GM19328 (cell line): ENCODE results near the gene SDCBP2.

Source experiments
- ATAC-seq: cut with Tn5 transposase; IDR thresholded peaks from one replicate; pipeline ENCODE4 v1.9.1; 2021; ENCODE audit warnings: mild to moderate bottlenecking, moderate library complexity; ENCODE audit not compliant: unreplicated experiment

SDCBP2 gene

DNA sequence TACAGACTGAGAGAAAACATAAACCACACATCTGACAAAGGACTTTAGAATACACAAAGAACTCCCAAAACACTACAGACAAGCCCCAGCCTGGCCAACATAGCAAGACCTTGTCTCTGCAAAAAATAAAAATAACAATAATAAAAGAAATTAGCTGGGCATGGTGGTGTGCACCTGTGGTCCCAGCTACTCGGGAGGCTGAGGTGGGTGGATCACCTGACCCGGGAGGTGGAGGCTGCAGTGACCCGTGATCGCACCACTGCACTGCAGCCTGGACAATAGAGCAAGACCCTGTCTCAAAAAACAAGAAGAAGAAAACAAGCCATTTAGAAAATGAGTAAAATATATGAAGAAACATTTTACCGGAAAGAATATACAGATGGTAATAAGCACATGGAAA lies 13.1 kb downstream of the SDCBP2 start:
- no peak for ATAC-seq

DNA sequence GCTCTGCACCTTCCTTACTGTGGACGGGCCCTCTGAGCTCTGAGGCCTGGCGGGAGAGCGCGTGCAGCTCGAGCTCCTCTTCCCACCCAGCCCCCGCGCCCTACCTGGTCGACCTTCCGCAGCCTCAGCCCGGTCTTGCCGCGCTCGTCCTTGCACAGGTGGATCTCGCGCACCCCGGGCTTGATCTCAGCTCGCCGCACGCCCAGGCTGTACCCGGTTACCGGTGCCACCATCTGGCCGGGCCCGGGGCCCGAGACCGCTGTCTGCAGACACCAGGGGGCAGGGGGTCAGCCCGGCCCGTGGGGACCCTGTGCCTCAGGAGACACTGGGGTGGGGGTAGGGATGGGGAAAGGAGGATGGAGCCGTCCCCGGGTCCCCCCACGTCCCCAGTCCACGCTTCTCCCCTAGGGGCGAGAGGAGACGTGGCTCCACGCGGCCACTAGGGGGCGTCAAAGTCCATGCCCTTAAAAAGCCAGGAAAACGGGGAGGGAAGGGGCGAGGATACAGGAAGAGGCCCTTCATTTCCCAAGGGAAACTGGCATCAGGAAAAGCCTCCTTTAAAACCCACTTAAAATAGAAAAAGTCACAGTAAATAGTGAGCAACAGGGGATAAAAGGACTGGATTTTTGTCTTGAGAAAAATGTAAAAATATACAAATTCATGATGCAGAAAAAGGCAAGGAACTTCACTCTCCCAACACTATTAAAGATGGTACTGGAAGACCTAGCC lies 15.5 kb downstream of the SDCBP2 start:
- ATAC-seq = no peak

DNA sequence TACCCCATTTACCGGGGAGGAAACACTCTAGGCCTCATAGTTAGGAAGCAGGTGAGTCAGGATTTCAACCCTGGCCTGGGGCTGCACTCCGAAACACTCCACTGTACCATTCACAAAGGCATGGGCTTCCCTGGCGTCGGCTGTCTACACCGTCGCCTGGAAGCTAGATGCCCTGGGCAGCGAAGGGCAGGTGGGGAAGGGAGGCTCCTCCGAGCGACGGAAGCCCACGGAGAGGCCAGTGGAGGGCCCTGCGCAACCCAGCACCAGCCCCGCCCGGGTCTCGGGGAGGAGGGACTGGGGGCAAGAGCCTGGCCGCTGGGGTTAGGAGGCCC lies 16.1 kb downstream of the SDCBP2 start:
- ATAC-seq = no peak

DNA sequence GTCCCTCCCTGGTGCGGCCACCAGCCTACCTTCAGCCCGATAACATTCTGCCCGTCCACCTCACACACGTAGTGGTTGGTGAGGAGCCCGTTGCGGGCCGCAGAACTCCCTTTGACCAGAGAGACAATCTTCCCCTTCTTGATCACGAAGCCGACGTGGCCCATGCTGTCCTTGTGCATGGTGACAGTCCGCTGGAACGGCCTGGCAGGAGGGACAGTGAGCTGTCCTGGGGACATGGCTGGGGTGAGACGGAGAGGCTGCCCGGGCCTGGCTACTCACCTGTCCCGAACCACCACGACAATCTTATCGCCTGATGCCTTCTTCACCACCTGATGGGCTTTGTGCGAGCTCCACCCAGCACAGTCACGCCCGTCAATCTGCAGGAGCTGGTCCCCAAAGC lies 16.6 kb downstream of the SDCBP2 start:
- ATAC-seq = no peak

DNA sequence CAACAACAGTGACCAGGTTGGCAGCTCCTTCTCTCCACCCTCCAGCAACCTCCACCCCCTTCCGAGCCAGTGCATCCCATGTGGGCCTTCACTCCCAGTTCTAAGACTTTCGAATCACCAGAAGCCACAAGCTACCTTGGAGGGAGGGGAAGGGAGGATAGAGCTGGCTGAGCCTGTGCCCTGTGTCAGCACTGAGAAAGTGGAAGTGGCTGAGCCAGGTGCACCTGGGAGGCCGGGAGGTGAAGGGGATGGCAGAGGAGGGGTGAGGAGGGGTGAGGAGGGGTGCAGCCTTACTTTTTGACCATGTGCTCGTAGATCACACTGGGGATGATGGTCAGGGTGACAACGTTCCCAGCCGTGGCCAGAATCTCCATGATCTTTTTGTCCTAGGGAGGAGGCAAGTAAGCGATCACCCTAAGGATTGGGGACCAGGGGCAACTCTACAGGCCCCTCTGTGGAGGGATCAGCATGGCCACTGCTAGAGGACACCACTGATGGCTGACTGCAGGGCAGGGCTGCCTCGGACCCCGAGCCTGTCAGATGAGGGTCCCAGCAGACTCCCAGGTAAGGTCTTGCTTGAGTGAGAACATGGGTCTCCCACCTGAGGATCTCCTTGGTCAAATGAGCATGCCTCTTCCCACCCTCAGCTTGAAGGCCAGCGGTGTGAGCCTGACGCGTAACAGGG lies 18.3 kb downstream of the SDCBP2 start:
- no peak for ATAC-seq

DNA sequence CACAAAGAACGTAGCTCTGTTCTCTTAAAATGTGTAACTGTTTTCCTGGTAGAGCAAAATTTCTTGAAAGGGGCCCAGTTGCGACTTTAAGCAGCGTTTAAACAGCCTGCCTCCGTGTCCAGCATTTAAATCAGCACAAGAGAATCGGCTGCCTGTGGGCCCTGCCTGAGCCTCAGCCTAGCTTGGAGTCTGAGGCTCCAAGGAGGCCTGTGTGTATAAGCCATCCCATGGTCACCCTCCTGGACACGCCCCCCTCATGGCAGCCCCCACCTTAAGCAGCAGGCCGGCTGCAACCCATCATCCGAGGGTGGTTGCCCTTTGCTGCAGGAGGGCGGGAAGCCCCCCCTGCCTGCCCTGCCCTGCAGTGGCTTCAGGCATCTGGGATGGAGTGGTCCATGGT lies 18.9 kb downstream of the SDCBP2 start:
- ATAC-seq = no peak

DNA sequence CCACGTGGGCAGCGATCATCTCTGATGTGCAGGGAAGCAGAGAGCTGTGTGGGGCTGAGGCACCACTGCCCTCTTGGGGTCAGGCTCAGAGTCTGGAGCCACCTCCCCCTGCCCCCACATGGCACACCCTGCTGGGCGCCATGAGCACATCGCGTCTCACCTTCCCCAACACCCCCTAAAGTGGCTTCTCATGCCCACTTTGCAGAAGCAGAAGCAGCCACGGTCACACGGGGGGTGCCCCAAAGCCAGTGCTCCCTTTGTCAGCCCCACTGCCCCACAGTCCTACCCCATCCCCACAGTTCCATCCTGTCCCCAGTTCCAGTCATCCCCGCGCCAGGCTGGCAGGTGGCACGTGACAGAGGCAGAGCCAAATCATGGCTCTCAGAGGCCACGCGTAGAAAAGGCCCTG lies 19.5 kb downstream of the SDCBP2 start:
- ATAC-seq = no peak

DNA sequence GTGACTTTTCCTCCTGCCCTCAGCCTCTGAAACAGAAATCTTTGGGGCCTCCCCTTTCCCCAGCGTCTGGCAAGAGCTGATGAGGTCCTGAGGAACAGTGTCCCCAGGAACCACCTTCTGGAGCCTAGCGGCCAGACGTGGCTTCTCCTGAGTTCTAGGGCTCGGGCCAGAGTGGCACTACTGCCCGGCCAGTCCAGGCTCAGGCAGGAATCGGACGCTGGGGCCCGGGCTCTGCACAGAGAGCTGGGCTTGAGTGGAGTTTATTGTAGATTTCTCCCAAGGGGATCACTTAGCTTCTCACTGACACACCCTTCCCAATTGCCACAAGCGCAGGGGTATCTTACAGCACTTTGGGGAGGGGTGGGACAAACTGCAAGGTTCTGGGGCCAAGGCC lies 20.2 kb downstream of the SDCBP2 start:
- no peak for ATAC-seq

DNA sequence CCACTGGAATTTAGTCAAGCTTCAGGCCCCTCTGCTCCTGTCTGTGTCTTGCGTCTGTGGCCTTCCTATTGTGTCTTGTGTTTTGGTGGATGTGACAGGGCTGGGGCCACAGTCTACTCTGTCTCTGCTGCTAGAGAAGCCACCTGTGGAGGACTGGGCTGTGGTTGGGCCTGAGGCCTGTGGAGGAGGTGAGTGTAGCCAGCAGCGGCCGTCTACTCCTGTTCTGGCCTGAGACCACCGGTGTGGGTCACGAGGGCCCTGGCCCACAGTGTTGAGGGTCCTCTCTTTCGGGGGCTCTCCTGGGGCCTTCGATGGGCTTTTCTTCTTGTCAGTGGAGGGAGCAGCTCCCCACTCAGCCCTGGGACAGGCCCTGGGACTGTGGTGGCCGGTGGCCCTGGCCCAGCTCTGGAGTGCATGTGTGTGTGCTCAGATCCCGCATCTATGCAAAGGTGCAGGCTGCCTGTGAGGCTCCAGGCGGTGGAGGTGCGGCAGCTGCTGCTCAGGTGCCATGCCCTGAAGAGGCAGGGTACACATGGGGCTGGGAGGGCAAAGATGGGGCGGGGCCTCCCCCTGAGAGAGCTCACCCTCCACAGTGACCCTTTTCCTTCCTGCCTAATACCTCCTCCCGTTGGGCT lies 20.8 kb downstream of the SDCBP2 start:
- ATAC-seq = no peak

DNA sequence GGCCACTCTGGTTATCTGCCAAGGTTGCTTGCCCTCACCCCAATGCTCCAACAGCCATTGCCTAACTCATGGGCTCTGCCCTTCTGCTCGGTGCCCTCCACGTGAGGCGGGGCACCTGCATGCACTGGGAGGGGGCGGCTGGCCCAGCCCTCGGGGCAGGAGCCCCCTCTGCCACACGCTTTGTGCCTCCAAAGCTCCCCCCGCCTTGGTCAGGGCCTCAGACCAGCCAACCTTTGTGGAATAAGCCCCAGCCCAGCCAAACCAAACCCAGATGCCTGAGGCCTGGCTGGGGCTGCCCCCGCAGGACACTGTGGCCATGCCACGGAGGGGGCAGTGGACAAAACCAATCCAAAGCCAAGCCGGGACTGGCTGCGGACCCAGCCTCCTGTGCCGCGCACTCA lies 21.4 kb downstream of the SDCBP2 start:
- no peak for ATAC-seq

DNA sequence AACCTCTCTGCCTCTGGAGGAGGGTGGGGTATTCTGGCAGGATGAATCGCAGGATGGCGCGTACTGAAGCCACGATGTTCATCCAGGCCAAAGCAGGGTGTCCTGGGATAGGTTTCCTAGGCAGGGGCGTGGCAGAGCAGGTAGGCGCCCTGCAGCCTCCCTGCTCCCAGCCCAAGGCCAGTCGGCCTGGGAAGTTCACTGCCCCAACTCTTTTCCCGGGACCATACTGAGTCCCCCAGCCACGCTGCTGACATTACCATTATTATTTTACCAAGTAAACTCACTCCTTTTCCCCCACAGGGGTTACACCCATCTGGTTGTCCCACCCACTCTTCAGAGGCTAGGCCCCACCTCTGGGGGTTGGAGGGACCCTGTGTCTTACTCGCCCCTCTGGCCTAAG lies 21.8 kb downstream of the SDCBP2 start:
- ATAC-seq = no peak

DNA sequence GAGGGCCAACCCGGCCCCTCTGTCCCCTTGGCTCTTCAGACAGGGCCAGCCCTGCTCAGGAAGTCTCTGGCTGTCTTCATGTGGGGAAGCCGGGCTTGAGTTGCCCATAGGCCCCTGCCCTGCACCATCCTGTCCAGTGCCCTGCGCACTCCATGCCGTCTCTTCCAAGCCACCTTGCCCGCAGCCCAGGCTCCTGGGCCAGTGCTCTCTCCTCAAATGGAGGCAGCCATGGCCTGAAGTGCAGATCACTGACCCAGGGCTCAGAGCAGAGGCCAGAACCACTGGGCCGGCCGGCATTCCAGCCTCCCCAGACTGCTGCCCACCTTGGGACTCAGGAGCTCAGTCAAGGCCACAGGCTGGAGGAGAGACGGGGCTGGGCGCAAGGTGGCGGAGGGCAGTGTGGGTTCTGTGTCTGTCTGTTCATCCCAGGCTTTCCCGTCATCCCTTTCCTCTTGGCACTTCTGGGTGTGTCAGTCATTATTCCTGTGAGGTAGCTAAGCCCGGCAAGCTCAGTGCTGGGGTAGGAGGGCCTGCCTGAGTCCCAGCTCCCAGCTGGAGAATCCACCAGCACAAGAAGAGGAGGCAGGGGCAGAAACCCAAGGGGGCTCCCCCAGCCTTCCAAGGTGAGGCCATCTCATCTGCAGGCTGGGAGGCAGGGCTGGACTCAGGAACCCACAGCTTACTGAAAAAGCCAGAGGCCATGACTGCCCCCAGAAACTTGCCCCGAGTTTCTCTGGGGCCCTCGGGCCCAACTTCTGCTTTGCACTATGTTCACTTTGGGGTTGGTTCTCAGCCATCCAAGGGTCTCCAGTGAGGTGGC lies 22.4 kb downstream of the SDCBP2 start:
- ATAC-seq = no peak

DNA sequence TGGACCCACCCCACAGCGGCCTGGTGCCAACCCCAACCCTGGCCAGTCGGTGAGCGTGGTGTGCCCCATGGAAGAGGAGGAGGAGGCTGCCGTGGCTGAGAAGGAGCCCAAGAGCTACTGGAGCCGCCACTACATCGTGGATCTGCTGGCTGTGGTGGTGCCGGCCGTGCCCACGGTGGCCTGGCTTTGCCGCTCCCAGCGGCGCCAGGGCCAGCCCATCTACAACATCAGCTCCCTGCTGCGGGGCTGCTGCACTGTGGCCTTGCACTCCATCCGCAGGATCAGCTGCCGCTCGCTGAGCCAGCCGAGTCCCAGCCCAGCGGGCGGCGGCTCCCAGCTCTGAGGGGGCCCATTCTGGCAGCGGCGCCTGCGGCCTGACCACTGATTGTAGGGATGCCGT lies 23.2 kb downstream of the SDCBP2 start:
- ATAC-seq = no peak

DNA sequence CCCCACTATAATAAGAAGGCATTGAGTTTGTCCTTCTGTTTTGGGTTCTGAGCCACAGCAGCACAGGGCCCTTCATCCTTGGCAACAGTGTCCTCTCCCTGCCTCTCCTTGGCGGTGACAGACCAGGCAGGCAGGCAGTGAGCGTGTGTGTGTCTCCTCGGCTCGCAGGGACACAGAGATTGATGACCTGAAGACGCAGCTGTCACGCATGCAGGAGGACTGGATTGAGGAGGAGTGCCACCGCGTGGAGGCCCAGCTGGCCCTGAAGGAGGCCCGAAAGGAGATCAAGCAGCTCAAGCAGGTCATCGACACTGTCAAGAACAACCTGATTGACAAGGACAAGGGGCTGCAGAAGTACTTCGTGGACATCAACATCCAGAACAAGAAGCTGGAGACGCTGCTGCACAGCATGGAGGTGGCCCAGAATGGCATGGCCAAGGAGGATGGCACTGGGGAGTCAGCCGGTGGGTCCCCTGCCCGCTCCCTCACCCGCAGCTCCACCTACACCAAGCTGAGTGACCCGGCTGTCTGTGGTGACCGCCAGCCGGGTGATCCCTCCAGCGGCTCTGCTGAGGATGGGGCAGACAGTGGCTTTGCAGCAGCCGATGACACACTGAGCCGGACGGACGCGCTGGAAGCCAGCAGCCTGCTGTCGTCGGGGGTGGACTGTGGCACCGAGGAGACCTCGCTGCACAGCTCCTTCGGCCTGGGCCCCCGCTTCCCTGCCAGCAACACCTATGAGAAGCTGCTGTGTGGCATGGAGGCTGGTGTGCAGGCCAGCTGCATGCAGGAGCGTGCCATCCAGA lies 24.0 kb downstream of the SDCBP2 start:
- no peak for ATAC-seq

DNA sequence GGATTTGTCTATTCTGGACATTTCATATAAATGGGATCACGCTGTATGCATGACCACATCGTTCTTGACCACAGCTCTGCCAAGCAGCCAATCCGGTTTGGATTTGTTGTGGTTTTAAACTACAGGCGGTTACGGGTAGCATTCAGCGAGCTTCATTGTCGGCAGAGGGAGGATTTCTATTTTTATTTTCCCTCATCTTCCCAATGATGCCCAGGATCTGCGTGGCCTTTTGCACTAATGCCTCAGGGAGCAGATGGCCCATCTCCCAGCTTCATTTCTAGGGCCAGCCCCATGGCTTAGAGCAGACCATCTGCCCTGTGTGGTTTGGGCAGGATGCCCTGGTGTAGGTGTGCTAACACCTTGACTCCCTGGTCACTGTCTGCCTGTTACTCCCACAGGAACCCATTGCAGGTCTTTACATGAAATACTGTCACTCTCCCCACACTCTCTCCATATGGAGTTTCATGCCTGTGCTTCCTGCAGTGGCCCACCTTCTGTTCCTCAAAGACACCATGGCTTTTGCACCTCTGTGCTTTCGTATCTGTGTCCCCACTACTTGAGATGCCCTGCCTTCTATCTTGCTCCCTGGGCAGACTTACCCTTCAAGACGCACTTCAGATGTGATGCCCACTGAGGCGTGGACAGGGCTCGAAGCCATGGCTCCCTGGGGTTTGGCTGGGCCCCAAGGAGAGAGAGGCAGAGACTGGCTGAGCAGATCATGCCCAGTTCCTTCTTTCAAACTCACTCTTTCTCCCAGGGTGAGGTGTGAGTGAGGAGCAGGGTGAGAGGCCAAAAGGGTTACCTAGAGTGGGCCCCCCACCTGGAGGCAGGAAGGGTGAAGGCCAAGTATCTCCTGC lies 26.0 kb downstream of the SDCBP2 start:
- no peak for ATAC-seq

DNA sequence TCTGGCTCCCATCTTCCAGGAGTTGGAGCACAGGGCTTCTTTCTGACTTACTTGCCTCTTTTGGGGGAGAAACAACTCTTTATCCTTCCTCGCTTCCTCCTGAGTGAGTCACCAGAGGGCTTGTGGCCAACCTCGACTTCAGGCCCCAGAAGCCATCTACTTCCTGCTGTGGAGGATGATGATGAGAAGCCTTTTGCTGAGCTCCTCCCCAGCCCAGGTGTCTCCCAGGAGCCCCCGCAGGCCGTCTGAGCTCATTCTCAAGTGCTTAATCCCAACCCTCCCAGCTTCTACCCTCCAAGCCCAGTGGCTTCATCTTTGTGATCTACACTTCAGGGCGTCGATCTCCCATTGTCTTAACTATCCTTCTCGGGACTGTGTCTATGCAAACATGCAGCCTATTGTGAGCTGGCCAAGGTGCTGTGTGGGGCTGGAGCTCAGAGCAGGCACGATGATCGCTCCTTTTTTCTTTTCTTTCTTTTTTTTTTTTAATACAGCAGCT lies 27.9 kb downstream of the SDCBP2 start:
- ATAC-seq = no peak

DNA sequence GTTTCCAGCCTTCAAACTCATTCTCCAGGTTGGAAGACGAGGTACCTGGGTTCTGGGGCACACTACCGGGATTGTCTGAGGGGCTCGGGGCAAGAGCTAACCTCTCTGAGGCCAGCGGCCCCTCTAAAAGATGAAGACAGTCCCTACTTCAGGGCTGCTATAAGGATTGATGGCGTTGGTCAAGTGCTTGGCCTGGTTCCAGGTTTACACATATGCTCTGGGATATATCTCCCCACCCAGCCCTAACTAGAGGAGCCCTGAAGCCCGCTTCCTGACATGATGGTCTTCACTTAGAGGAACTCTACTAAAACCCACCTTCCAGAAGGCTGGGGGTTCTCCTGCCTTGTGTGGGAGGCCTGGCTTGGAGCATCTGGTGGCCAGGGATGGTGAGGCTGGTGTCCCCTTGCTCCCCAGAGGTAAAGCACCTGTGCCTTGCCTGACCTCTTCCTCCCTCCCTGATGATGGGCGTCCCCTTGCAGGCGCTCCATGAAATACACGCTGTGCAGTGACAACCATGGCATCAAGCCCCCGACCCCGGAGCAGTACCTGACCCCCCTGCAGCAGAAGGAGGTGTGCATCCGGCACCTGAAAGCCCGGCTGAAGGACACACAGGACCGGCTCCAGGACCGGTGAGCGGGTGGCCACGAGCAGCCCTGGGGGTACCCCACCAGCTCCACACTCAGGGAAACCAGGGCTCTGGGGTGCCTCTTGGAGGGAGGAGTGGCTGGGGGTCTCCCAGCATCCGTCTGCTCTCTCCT lies 28.7 kb downstream of the SDCBP2 start:
- no peak for ATAC-seq

DNA sequence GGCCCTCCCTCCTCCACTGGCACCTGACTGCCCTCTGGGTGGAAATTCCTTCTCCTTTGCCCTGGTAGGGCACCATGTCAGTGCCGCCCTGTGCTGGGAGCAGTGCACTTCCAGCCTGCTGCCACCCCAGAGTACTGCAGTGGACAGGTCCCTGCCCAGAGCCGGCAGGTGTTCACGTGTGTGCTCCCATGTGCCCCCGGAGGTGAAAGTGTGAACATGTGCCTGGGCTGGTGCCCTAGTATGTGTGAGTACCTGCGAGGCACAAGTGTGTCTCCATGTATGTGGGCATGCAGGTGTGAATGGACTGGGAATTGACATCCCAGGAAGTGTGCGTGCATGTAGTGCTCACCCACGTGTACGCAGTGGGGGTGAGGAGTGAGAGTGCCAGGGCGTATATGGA lies 29.4 kb downstream of the SDCBP2 start:
- ATAC-seq = no peak
